OCI-LY7 (cell line): ENCODE results near the gene TSHZ3. TPM values are rescaled to one million over a fixed set of nuclear protein-coding genes. Genes with fewer than 3 reads are reported as not detected.

Experiments
- BruUV-seq: library from RNA; stranded (reverse); fragments of 400-500 nt; replicated peaks from 2 replicates; lab custom pipeline; 2021; lab: Mats Ljungman, UMichigan
- CTCF ChIA-PET: fragments of 300-600 bp; sonication (Branson Sonifier 250); formaldehyde crosslinking; loops from one replicate; lab custom pipeline; 2022; ENCODE audit warnings: antibody characterized with exemption; ENCODE audit not compliant: unreplicated experiment; lab: Charles Lee
- POLR2A ChIA-PET: fragments of 300-600 bp; sonication (Branson Sonifier 250); formaldehyde crosslinking; loops from one replicate; lab custom pipeline; 2022; ENCODE audit warnings: antibody characterized with exemption; lab: Charles Lee
- DNase-seq: peaks from one replicate; pipeline ENCODE4 v3.0.0-alpha.2; 2015; ENCODE audit warnings: low spot score
- H2AFZ ChIP-seq: fragments of 200-600 bp; sonication (generic), shearing (Covaris generic); 2 replicates; pipeline ENCODE4 v1.6.1; 2014; ENCODE audit warnings: mild to moderate bottlenecking, antibody characterized with exemption, low read length, moderate library complexity
- H3K27ac ChIP-seq: fragments of 200-600 bp; sonication (generic); 2 replicates; pipeline ENCODE4 v1.5.1; 2014; ENCODE audit warnings: mixed run types, low read depth, mild to moderate bottlenecking, moderate library complexity, low read length, inconsistent platforms; ENCODE audit not compliant: poor library complexity, severe bottlenecking
- H3K36me3 ChIP-seq: fragments of 200-600 bp; sonication (generic); 2 replicates; pipeline ENCODE4 v1.6.1; 2014; ENCODE audit warnings: mild to moderate bottlenecking, antibody characterized with exemption, low read length, moderate library complexity, mixed read lengths; ENCODE audit not compliant: insufficient read depth
- H3K4me1 ChIP-seq: fragments of 200-600 bp; sonication (generic); 2 replicates; pipeline ENCODE4 v1.5.1; 2014; ENCODE audit warnings: mild to moderate bottlenecking, low read length; ENCODE audit not compliant: insufficient read depth, poor library complexity, severe bottlenecking
- H3K4me2 ChIP-seq: fragments of 200-600 bp; sonication (generic); 2 replicates; pipeline ENCODE4 v1.6.1; 2014; ENCODE audit warnings: mild to moderate bottlenecking, low read length
- H3K4me3 ChIP-seq: fragments of 200-600 bp; sonication (generic); 2 replicates; pipeline ENCODE4 v1.5.1; 2014; ENCODE audit warnings: mild to moderate bottlenecking, low read depth, low read length; ENCODE audit not compliant: poor library complexity, severe bottlenecking
- H3K79me2 ChIP-seq: fragments of 200-600 bp; sonication (generic); 2 replicates; pipeline ENCODE4 v1.6.1; 2016; ENCODE audit warnings: low read depth, mild to moderate bottlenecking, low read length, moderate library complexity, mixed read lengths; ENCODE audit not compliant: insufficient read depth
- H3K9me2 ChIP-seq: fragments of 200-600 bp; sonication (generic); 2 replicates; pipeline ENCODE4 v1.6.1; 2016; ENCODE audit warnings: mild to moderate bottlenecking, low read length, mixed read lengths; ENCODE audit not compliant: insufficient read depth
- H3K9me3 ChIP-seq: fragments of 200-600 bp; sonication (generic); 2 replicates; pipeline ENCODE4 v1.6.1; 2014; ENCODE audit warnings: mild to moderate bottlenecking, mixed run types, low read length, mixed read lengths
- H4K20me1 ChIP-seq: fragments of 200-600 bp; sonication (generic); 2 replicates; pipeline ENCODE4 v1.6.1; 2014; ENCODE audit warnings: mild to moderate bottlenecking, antibody characterized with exemption, low read length, moderate library complexity, mixed read lengths; ENCODE audit not compliant: insufficient read depth
- EZH2phosphoT487 ChIP-seq: fragments of 200-600 bp; sonication (generic); IDR thresholded peaks from 2 replicates; pipeline ENCODE4 v1.6.1; 2018; ENCODE audit warnings: low read depth, borderline replicate concordance, mild to moderate bottlenecking, mixed run types, antibody characterized with exemption, low read length, moderate library complexity, mixed read lengths
- intact Hi-C: fragments of 100-400 bp; cut with micrococcal nuclease; formaldehyde crosslinking; loops from one replicate; pipeline ENCODE4 v1.10.0; 2022; ENCODE audit not compliant: unreplicated experiment
- total RNA-seq, 2 experiments: library from RNA; depleted of rRNA in 1 of 2; stranded (reverse); fragments of >200 nt in 1 of 2; shearing (Covaris generic) in 1 of 2; gene quantifications; 2 replicates each; pipeline ENCODE4 v1.2.3, GENCODE V29; 2014 to 2022
- TF ChIP-seq, protein P1 (sequence below): fragments of 200-600 bp; sonication (generic); conservative IDR thresholded peaks from 2 replicates; pipeline ENCODE4 v1.5.1; 2014; ENCODE audit warnings: mild to moderate bottlenecking, antibody characterized with exemption, low read length, moderate library complexity, mixed read lengths

Gene TSHZ3
- total RNA-seq, 2 experiments from 2014 or later = not detected

DNA sequence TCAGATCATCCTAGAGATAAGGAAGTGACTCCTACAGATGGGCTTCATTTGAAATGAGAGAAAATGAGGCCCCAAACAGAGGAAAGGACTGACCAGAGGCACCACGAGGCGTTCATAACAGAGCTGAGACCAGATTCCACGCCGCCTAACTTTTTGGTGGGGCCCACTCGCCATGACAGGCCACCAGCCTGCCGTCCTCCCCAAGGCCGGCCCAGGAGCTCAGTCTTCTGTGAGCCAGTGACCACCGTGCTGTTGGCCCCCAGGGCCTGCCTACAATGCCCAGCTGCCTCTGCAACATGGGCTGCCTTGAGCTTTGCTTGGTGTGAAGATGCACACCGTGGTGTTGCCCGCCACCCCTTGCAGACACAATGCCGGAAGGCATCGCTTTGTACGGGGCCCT is 40.5 kb downstream of the TSHZ3 start:
- no TSS peak for BruUV-seq
- DNase-seq = no peak

DNA sequence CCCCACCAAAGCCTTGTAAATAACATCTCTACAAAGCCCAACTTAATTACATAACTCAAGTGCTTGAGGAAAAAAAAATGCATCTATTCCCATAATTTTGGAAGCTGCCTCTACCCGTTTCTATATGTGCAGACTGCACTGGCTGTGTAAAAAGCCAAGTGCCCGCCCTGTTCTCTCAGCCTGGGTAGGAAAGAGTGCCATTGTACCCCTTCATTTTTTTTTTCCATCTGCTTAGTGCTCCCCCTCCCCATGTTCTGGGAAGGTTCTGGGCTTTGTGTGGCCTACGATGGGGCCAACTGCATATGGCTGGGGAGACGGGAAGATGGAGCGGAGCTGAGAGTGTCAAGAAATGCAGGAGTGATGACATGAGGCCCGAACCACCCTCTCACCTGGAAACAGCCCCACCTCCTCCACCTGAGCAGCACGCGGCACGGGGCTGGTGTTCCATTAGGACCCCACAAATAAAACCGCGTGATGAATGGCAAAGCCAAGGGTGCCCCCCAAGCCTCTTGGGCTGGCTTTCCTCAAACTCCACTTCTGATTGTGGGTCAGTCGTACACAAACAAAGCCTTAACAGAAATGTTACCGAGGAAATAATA is 42.1 kb downstream of the TSHZ3 start:
- intact Hi-C loops = no loop called here
- Histone ChIP-seq H3K9me3 (no peaks in the 10 kb centered on the region), H3K4me3 (no peak overlapping the region), H2AFZ (no peak overlapping the region), H3K36me3 (no peaks in the 10 kb centered on the region), H4K20me1 (no peaks in the 10 kb centered on the region), H3K79me2 (no peaks in the 10 kb centered on the region), H3K27ac (no peak overlapping the region), H3K4me1 (no peaks in the 10 kb centered on the region), H3K9me2 (no peaks in the 10 kb centered on the region), H3K4me2 (no peak overlapping the region)
- BruUV-seq = no TSS peak
- ChIA-PET CTCF (no interaction called here), POLR2A (no interaction called here)
- TF ChIP-seq, protein P1, sequence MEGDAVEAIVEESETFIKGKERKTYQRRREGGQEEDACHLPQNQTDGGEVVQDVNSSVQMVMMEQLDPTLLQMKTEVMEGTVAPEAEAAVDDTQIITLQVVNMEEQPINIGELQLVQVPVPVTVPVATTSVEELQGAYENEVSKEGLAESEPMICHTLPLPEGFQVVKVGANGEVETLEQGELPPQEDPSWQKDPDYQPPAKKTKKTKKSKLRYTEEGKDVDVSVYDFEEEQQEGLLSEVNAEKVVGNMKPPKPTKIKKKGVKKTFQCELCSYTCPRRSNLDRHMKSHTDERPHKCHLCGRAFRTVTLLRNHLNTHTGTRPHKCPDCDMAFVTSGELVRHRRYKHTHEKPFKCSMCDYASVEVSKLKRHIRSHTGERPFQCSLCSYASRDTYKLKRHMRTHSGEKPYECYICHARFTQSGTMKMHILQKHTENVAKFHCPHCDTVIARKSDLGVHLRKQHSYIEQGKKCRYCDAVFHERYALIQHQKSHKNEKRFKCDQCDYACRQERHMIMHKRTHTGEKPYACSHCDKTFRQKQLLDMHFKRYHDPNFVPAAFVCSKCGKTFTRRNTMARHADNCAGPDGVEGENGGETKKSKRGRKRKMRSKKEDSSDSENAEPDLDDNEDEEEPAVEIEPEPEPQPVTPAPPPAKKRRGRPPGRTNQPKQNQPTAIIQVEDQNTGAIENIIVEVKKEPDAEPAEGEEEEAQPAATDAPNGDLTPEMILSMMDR = no peak
- TF ChIP-seq EZH2phosphoT487 = no peak
- no peak for DNase-seq

More for the DNA sequence above, 40.5 kb downstream of the TSHZ3 start:
- CTCF ChIA-PET = no interaction called here
- H3K4me1 ChIP-seq = no peaks in the 10 kb centered on the region
- no peak overlapping the region for H2AFZ ChIP-seq
- TF ChIP-seq, protein P1 = no peak
- no peak for TF ChIP-seq EZH2phosphoT487
- H4K20me1 ChIP-seq = no peaks in the 10 kb centered on the region
- H3K4me3 ChIP-seq = no peak overlapping the region
- no peaks in the 10 kb centered on the region for H3K9me3 ChIP-seq
- no peaks in the 10 kb centered on the region for H3K9me2 ChIP-seq
- H3K36me3 ChIP-seq = no peaks in the 10 kb centered on the region
- intact Hi-C loops = no loop called here
- H3K79me2 ChIP-seq = no peaks in the 10 kb centered on the region
- H3K4me2 ChIP-seq = no peak overlapping the region
- POLR2A ChIA-PET = no interaction called here
- no peak overlapping the region for H3K27ac ChIP-seq

DNA sequence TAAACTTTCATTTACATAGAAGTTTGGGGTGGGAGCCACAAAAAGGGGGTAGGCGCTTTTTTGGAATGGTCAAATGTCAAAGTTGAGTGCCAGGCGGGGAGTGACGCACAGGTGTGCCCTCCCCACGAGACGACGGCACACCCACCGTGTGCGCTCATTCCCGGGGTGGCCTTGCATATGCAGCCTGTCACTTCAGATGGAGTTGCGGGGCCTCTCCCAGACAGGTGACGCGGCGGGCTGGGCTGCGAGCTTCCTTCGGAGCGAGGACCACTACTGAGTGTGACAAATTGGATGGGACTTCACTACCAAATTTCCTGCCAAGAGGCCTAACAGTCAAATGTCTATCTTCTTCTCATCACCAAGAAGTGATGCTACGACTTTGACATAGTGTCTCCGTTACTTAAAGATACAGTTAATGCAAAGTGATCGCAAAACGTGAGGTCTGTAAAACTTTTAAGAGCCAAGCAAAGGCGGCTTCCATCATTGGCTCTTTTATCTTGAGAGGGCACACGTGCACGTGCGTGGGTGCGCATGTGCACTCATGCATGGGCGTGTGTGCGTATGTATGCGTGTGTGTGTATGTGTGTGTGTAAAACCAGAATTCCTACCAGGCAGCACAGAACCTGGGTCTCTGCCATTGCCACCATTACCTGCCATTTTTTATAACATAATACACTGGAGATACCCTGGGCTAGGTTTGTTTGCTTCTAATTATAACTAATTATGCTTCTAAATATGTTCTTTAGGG is 43.1 kb downstream of the TSHZ3 start:
- no peaks in the 10 kb centered on the region for H3K4me1 ChIP-seq
- no peak overlapping the region for H3K4me3 ChIP-seq
- no peaks in the 10 kb centered on the region for H3K36me3 ChIP-seq
- no peaks in the 10 kb centered on the region for H3K79me2 ChIP-seq
- intact Hi-C loops = no loop called here
- ChIA-PET POLR2A (no interaction called here), CTCF (no interaction called here)
- H4K20me1 ChIP-seq = no peaks in the 10 kb centered on the region
- H3K27ac ChIP-seq = no peak overlapping the region
- DNase-seq = no peak
- H3K9me2 ChIP-seq = no peaks in the 10 kb centered on the region
- no TSS peak for BruUV-seq
- no peaks in the 10 kb centered on the region for H3K9me3 ChIP-seq
- TF ChIP-seq EZH2phosphoT487 = no peak
- TF ChIP-seq, protein P1 = no peak
- H2AFZ ChIP-seq = no peak overlapping the region
- H3K4me2 ChIP-seq = no peak overlapping the region
